GM19035 (cell line): Measurements from ENCODE around the gene FOXN3.

Source experiments
- ATAC-seq: cut with Tn5 transposase; IDR thresholded peaks from one replicate; pipeline ENCODE4 v1.9.1; 2021; ENCODE audit not compliant: unreplicated experiment

Gene FOXN3

GRCh38 chr14:89239023-89239422 lies 178.0 kb downstream of the FOXN3 start:
- ATAC-seq: no peak

DNA sequence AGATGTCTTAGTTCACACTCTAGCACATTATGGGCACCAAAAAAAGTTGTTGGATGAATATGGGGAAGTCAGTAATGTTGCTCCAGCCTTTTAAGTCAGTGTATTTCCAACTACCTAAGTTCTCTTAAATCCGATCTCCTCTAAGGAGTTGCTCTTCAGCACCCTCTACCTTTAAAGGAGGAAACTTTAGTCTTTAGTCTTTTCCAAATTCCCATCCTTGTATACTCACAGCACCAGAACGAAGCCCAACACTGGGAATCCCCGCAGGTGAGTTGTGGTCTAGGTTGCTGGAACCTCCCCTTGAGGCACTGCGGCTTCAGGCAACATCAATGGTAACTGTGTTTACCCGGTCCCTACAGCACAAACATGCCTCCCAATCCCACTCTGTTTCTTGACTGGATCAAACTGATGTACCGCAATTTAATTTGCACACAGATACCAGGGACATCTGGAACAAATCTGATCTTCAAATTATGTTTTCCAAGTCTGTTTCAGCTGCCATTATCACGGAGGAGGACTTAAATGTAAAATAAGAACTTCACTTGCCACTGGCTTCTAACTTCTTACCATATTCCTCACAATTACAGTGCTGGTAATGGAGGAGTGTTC lies 179.0 kb downstream of the FOXN3 start:
- ATAC-seq: no peak

- no peak for ATAC-seq
These were observed 180.2 kb downstream of the FOXN3 start for GRCh38 chr14:89236851-89237250.

DNA sequence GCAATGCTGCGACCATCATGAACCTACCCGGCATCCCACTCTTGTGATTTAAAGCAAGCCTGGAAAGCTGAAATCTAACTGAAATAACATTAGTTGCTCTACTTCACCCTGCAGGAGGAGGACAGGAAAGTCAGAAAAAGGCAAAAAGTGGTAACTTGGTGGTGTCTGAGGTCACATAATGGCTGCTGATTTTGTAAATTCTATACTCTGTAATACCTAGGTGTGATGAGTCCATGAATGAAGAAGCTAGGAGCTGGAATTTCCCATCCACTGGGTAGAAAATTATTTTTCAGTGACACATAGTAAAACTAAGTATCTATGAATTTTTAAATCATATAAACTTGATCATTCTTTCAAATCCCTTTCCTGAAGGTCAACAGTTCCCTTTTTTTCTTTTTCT lies 183.8 kb downstream of the FOXN3 start:
- ATAC-seq: no peak

DNA sequence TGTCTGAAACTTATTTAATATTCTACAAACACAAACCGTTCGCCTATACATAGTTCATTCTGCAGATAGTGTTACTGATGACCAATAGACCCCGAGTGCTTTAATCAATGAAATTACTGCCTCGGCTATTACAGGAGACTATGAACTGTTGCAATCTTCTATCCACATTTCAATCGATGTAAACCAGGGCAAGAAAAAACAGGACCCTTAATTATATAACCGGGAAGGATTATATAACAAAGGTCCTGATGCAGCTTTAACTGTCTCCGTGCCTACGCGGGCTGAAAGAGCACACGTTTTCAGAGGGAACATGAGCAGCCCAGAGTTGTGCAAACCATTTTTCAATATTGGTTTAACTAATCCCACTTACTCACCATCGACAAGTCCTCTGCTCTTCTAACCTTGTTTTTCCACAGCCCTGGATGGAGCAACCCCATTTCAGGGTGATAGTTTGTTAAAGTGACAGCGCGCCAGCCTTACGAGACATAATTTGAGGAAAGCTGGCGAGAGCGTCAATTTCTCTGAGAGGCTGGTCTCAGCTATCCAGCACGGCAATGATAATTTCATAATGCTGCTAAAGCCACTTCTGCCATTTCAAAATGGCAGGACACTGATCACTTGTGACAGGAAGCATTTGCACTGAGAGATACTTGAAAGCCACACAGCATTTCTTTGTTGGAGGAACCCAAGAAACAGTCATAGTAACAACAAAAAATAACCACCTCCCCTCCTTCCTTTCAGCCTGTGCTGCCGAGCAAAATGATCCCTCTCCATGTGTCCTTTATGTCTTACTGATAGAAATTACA lies 184.6 kb downstream of the FOXN3 start:
- no peak for ATAC-seq

GRCh38 chr14:89231426-89232113 lies 185.5 kb downstream of the FOXN3 start:
- ATAC-seq: no peak

DNA sequence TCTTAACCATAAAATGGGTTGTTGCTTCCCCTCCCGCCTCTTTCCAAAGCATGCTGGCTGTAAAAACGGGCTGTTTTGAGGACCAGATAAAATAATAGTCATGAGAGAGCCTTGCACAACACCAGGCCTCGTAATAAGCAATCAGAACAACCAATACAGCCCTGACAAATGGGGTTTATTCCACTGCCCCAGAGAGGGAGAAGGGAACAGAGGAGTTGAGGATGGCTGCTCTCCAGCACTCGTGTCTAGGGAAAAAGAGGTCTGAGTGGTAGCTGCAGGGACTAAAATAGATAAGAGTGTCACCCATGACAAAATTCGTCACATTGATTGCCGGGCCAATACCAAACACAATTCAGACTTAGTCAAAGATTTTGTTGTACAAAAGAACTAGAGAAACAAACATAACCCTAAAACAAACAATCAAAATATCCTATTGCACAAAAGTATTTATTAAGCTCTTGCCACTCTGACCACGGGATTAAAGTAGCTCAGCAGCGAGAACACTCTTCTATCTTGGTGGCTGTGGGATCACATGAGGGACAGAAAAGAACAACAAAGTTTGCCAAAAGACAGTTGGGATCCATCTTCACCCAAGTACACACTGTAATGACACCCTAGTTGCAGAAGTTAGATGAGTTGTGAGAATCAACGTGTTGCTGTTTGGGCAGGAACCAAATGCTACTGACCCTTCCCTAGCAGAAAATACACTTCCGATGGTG lies 188.0 kb downstream of the FOXN3 start:
- no peak for ATAC-seq

DNA sequence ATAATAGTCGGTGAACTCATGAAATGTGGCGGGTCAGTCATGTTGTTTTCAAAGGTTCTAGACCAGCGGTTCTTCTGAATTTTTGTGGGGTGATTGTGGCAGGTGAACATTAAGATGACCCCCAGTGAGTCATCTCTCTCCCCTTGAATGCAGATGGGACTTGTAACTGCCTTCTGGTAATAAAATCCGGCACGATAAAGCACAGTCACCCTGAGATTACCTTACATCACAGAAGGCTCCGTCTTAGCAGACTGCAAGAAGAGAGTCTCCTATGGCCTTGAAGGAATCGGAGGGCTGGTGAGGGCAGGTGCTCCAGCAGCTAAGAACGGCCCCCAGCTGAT lies 189.6 kb downstream of the FOXN3 start:
- ATAC-seq: no peak

DNA sequence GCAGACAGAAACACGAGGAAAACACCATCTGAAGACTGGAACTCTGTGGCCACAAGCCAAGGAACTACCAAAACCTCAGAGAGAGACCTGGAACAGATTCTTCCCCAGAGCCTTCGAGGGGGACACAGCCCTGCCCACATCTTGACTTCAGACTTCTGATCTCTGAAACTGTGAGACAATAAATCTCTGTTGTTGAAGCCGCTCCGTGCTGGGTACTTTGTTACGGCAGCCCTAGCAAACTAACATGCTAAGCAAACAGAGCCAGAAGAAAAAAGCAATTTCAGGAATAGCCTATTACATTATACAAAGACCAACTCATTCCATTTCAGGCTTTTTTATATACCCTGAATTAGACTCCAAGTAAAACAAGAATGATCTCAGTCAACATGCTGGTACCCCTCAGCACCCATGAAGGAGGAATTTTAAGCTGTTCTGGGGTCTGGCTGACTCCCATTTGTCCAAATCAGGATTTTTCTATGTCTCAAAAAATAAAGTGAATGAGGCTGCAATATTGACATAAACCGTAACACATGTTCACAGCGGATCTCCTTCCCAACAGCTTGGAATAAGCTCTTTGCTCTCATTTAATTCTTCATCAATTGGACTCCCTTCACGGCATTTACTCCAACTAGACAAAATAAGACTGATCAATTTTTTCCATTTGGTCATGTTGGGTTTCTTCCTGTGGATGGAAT lies 190.1 kb downstream of the FOXN3 start:
- no peak for ATAC-seq

DNA sequence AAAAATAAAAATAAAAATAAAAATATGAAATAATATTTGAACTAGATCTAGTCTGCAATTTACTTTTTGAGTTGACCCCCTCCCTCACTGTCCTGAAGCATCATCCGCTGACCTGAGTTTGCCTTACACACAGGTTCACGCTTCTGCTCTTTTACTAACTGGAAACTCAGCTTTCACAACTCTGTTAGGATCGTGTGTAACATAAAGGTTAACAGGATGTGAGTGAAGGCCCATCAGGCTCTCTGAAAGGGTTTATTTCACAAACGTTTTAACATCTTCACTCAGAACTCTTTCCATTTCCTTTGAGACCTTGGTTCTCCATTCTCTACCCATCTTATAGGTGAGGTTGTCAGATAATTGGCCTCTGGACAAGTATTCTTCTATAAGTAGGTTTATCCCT lies 191.4 kb downstream of the FOXN3 start:
- ATAC-seq: no peak

- ATAC-seq: no peak
These were observed 195.8 kb downstream of the FOXN3 start for GRCh38 chr14:89221109-89221810.

GRCh38 chr14:89219051-89219450 lies 198.0 kb downstream of the FOXN3 start:
- ATAC-seq: no peak

DNA sequence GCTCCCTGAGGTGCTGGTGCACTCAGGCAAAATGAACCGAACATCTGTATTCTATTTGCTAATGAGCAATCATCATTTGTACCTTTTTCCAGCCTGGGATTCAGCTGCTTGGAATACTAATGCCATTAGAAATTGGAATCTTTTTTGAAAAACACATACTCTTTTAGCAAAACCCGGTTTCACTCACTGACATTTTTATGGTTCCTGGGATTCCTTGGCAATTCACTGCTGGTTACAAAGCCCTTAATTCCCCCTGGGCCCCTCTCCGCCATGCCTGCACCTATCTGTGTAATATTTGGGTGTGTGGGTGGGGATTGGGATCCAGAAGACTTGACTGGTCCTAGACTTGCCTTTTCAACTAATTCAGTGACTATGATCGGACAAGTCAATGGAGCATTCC lies 199.1 kb downstream of the FOXN3 start:
- ATAC-seq: no peak

DNA sequence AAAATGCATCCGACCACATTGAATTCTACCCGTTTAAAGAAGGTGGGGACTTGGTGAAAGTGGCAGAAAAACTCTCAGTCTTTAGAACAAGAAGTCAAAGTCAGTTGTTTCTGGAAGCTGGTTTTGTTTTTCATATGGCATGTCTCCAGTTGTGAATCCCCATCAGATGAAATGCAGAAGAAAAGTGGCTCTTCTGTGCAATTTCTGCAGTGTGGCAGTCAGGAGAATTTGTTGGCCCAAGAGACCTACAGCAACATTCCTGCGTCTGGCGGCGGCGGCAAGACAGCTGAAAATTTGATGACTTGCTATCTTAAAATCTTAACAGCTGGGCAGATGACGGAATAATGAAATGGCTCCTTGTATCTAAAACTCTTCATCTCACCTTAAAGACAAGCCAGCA lies 201.5 kb downstream of the FOXN3 start:
- no peak for ATAC-seq

GRCh38 chr14:89215114-89215513 lies 201.9 kb downstream of the FOXN3 start:
- ATAC-seq: no peak

DNA sequence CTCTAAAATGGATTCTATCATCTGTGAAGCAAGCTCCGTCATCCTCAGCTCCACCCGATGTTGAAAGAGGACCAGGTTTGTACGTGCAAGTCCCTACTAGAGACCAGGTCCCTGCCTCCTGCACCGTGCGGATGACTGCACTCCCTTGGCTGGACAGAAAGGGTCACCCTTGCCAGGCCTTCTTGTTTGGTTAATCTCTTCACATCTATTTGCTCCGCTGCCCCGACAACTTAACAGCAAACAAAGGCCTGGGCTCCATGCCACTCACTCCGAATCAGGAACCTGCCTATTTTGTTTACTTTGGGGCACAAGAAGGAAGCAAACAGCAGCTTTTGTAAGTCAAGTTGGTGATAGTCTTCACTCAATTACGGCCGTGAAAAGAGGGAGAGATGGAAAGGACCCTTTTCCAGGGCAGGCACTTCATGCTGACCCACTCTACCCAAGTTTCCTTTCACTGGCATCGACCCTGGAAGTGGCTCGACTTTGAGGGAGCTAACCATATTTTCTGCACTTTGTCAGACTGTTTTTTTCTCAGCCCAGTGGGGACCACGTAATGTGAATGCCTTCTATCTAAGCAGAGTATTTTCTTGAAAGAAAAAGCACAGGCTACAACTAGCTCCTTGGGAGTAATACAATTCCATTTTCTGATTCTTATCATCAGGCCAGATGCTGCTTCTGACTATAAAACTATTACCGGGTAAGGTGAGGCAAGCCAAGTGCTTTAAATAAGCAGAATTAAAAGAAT lies 202.6 kb downstream of the FOXN3 start:
- ATAC-seq: no peak

GRCh38 chr14:89212386-89213235 lies 204.4 kb downstream of the FOXN3 start:
- no peak for ATAC-seq

DNA sequence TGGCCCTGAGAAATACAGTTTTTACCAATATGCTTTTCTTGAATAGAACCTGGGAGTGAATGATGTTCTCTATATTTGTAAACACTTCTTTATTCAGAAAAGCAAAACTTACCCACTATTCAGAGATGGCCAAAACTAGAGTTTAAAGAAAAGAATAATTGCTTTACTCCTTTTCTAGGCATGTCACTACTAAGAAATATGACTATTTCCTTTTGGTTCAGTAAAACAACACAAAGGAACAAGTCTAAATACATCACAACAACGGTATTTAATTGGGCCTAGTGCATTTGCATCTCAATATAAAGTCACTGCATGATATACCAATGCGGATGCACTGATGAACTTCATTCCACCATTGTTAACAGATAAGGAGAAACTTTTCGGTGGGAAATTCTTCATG lies 207.5 kb downstream of the FOXN3 start:
- no peak for ATAC-seq

DNA sequence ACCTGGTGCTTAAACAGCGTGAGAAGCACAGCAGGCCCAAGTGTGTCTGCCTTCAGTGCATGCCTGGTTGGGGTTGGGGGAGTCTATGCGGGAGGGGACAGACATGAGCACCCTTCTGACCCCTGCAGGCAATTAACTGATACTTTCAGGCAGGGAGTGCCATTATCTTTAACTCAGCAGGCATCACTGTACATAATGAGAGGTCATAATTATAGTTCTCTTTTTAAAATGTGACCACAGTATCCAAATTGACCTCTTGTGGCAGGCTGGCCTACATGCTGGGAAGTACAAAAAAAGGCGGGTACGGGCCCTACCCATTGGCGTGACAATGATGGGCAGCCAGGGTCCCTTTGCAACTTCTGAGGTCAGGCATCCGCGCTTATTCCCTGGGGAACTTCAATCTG lies 209.1 kb downstream of the FOXN3 start:
- no peak for ATAC-seq
